Stimulated activated naive CD4-positive, alpha-beta T cell treated with Interleukin-2 at 50 U/mL for 16 hours (primary cell): ENCODE measurements around the gene NEDD4L.

Experiments used
- DNase-seq: peaks from one replicate; lab custom pipeline; 2025; lab: John Stamatoyannopoulos, UW

Gene NEDD4L

DNA sequence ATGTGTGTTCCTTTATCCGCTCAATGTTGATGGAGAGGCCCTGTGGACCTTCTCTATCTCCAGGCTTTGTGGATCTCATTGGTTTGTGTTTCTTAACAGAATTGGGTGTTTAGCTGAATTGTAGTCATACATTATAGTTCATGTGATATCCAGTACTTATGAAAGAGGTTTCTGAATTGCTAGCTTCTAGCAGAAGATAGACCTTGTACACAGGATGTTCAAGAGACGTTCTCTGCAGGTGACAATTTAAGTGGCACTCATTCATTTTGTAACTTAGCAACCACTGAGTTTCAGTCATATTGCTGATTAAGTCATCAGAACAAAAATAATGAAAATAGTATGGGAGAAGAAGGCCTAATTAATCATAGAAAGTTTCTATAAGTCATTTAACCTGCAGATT, 305.6 kb downstream of the NEDD4L start:
- no peak for DNase-seq

DNA sequence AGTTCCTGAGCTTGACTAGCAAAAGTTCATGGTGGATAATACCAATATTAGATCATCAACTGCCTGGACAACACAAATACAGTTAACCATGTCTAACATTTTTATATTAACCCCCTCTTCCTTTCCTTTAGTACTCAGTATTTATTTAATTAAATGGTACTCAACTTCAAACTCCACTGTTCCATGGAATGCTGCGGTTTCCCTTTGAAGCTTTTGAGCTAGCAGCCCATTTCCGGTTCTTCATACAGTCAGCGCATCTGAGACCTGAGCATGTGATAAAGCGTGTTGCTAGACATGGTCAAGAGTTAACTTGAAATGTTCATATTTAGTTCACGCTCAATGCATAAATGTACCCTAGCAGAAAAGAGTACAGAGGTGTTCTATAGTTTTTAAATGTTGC, 306.5 kb downstream of the NEDD4L start:
- no peak for DNase-seq

DNA sequence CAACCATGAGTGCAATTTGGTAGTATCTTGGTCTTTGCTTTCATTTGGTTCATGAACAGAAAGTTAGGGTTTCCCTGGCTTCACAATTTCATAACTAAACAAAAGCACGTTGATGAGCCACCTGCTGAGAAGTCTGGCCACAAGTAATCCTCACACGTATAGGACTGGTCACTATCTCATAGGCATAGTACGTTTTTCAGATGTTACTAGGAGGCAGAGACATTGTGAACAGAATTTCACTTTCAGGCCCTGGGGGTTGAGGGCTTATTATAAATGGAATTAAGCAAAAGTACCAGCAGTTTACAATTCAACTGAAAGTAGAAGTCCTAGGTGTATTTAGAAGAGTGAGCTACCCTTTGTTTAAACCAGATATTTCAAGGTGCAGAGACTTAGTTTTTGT, 307.8 kb downstream of the NEDD4L start:
- DNase-seq, result no peak

DNA sequence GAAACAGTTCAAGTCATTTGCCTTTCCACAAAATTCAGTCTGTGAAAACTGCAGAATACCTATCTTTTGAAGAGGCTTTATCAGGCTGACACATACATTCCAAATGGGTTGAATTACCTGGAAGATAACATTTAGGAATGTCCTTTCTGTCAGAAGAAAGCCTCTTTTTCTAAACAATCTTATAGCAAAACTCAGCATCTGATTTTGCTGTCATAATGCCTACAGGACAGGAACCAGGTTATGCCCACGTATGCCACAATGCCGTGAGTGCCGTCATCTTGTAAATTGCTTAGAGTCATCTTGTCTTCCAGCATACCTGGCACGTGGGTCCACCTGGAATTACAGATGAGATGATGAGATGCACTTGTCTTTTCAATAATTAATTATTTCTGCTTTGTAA, 309.6 kb downstream of the NEDD4L start:
- DNase-seq, result no peak

DNA sequence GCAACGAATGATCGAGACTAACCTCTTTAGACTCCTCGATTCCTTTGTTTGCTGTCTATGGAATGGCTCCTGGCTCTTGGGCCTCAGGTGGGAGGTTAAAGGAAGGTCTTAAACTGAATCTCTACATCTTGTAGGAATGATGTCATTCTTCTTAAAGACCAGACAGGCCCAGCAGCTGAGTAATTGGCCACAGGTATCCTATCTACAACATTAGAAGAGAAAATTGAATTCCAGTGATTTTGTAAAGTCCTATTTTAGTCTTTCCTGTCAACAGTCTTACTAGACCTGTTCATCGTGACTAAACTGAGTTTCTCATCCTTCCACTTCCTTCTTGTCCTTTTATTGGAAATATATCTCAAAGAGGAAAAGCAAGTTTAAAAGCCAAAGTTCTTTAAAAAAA, 310.0 kb downstream of the NEDD4L start:
- DNase-seq, result no peak

DNA sequence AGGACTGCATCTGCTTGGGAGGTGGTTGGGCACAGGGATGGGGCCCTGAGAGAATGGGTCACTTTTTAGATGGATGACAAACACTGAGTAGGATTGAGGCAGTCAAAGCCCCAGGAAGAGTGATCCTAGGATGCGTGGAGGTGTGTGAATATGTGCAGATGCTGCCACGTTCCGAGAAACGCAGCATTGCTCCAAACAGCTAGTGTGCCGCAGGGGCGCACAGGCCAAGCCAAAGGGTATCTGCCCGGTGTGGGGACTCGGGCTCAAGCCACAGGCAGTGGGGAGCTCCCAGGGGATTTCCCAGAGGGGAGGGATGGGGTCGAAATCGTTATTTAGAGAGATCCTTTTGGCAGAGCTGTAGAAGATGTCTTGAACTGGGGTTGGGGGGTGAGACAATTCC, 310.8 kb downstream of the NEDD4L start:
- DNase-seq, result no peak

DNA sequence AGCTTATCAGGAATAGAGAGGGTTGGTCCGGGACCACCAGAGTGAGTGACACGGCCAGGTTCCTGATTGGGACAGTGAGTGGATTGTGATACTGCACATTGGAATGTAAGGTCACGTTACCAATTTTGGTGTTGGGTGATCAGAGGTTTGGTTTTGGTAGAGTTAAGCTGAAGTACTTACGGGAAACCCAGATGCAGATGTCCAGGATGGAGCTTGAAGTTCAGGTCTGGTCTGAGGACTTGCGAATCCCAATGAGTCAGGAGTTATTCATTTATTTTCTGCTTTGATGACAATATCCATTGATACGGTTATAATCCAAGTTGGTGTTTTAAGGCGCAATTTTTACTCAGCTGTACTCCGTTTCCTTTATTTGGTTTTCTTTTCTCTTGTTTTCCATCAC, 311.2 kb downstream of the NEDD4L start:
- no peak for DNase-seq

DNA sequence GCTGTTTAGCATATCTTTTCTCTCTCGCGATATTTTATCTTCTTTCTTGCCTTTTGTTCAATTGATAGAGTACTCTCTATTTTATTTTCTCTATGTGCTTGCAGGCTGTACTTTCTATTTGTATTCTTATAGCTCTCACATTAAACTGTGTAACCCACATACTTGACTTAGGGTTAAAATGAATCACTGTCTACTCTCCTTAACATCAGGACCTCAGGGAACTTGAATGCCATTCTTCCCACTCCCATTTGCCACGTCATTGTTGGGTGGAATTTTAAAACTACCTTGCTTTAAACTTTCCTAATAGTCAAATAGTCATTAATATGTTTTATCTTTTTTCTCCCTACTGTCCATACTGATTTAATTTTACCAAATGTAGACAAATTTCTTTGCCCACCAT, 315.2 kb downstream of the NEDD4L start:
- no peak for DNase-seq

DNA sequence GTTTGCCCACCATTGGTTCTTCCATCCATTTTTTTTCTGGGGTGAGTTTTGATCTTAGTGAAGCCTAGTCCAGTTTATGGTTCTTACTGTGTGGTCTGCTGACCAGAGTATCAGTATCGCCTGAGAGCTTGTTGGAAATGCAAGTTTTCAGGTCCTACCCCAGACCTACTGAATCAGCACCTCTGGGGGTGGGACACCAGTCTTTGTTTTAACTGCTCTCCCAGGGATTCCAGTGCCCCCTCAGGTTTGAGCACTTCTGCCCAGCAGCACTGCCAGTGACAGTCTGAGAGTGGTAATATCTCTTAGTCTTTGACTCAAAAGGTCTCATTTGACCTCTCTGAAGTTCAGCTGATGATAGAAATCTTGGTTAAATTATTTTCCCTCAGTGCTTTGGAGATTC, 315.6 kb downstream of the NEDD4L start:
- no peak for DNase-seq

DNA sequence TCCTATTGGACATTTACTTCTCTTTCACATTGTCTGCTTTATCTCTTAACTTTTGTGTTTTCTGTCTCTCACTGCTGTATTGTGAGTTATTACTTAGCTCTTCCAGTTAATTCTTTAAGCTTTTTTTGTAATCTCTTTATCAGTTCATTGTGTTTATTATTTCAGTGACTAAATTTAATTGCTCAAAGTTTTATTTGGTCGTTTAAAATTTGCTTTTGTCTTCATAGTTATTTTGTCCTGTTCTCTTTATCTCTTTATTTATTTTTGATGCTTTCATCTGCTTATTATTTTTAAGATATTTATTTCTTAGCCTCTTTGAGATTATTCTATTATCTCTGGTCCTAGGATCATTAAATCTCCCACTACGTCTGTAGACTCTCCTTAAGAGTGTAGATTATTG, 316.3 kb downstream of the NEDD4L start:
- no peak for DNase-seq

DNA sequence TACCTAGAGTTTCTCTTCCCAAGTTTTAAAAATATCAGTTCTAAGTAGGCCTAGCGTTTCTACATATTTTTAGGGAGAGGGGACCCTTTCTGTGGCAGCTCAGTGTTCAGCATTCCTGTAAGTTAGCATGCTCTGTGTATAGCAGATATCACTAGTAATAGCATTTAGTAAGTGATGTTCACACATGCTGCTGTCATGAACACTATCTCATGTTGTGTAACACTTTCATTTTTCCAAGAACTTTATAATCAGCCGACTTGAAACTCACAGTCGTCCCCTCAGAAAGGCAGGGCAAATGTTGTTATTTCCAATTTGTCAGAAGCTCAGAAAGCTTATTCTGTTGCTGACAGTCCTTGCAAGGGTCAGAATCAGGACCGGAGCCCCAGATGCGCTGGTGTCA, 317.2 kb downstream of the NEDD4L start:
- no peak for DNase-seq

DNA sequence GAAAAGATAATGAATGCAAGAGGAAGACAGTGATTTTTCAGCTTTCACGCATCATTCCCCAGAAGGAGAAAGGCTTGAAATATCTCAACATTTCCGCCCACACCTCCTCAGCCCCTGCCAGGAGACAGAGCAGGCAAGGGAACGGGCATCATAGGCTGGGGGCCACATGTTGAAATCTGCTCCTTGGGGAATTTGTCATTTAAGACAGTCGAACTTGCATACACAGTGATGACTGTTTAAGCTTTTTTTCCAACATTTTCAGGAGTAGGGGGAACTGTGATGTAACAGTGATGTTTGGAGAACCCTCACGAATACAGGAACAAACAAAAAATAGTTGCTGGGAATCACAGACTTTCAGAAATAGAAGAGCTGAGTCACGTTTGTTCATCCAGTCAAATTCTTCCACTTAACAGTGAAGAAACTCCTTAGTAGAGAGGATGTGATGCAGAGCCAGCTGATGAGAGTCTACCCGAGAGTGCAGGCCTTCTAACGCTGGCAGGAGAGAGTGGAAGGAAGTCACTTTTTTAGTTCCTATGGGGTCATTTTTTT, 318.1 kb downstream of the NEDD4L start:
- DNase-seq, result no peak

DNA sequence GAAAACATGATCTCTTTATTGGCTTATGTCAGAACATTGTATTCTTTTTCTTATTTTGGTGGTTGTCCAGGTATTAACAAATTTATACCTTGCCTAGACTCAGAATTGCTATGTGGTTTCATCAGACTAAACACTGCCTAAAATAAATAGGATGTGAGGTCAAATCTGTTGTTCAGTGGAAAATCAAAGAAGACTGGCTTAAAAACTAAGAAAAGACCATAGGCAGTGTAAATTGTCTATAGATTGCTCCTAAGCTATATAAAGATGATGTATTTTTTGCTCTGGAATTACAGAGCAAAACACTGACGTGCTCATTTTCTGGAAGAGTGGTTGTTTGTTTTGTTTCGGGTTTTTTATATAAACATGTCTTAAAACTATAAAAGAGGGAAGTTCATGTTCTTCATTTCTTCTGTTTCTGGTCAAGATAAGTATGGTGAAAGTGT, 318.8 kb downstream of the NEDD4L start:
- no peak for DNase-seq

DNA sequence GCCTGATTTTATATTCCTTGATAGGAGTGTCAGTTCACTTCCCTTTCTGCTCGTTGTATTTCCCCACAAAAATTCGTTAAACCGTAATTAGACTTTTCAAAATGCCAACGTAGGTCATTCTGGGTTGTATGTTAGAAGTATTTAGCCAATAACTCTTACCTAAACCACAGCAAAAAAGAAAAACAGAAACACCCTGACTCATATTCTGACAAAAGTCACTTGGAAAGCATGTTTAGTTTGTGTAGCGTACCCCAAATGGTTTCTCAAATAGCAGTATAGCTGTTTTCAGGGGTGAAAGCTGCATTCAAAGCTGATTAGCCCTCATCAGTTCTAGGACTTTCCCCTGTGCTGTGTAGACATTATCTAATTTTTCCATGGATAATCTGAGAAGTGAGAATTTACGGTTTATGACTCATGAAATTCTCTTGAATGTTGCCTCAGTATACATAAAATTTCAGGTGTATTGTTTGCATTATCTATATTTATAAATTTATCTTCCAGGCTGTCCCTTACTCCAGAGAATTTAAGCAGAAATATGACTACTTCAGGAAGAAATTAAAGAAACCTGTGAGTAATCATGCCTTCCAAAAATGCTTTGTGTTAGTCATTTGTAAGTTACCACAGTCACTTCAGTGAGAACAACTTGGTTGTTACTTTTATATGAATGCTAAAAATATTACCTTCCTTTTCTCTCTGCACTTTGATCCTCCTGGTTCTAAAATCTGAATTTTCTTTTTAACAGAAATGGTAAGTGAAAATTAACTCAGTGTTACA, 319.9 kb downstream of the NEDD4L start:
- DNase-seq, result no peak

DNA sequence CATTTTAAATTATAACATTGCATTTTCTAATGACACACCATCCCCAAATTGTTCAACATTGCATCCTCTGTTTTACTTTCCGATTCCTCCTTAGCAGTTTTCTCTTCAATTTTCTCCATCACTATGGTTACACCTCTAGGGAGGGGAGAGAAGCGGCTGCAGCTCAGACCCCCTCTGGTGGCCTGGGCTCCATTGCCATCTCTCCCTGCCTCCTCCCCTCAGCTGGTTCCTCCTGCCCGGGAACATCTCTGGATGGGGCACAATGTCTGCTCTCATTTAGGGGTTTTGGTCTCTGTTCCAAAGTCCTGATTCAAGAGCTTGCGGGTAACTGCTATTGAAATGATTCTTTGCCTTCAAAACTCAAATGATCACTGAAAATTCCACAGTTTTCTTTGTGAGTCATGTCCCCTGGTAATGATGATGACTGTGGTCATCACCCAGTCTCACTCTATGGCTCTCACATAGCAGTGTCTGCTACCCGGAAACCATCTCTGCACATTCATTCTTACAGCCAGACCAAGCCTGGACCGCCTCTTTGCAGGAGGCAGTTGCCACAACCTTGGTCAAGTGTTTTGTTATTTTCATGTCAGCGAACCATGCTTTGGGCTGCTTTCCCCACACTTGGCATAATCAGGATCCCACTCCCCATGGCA, 321.0 kb downstream of the NEDD4L start:
- DNase-seq, result no peak

DNA sequence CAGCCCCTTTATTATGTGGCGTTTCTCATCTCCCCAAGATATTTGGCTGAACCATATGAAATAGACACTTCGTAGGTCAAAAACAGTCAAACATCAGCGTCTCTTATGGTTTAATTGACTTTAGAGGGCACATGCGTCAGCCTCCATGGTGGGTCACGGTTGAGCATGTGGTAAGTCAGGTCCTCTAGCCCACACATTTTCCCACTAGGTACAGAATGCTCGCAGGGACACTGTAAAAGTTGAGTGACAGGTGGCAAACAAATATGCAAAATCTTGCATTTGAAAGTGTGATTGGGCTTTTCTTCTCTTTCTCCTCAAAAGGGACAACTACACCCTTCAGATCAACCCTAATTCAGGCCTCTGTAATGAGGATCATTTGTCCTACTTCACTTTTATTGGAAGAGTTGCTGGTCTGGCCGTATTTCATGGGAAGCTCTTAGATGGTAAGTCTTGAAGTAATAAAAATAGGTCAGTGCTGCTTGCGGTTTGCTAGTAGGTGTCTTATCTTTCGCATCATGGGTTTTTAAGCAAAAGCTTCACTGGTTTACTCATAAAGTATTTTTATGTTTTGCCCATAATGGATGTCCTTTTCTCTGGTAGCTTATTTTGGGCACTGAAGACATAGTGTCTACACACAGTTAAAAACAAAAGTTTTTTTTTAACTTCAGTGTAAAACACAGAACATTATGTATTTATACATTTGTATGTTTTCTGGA, 323.6 kb downstream of the NEDD4L start:
- peak; percentile 0 for DNase-seq

DNA sequence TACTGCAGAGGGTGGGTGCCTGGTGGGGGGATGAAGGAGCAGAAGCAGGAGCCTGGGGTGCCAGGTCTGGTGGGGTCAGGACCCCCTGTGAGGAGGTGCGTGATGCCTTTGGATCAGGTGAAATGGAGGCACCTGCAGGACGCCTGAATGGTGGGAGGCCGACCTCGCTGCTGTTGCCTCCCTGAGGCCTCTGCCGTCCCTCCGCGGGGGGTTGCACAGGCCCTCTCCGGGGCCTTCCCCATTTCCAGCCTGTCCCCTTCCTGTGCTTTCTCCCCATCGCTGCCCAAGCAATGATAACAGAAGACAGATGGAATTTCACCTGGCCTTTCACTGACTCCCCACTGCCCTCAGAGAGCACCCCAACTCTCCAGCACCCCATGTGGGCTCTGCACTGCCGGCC, 325.6 kb downstream of the NEDD4L start:
- no peak for DNase-seq

DNA sequence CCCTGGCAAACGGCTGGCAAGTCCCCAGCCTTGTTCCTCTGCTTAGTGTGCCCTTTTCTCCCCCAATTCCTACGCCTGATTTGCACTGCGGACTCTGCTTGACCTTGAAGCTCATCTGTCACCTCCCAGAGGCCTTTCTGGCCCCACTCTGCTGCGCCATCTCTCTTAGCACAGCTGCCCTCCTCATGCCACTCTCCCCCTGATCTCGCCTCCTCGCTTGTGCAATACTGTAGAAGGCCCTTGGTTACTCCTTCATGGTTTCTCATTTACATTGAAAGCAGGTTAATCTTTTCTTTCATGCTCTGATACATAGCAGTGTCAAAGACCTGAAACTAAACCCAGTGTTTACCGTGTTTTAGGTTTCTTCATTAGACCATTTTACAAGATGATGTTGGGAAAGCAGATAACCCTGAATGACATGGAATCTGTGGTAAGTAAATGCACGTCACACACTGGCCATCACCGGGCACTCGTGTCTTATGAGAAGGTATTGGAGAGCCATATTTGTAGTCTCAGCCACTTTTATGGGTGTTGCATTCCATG, 326.1 kb downstream of the NEDD4L start:
- DNase-seq, result no peak

DNA sequence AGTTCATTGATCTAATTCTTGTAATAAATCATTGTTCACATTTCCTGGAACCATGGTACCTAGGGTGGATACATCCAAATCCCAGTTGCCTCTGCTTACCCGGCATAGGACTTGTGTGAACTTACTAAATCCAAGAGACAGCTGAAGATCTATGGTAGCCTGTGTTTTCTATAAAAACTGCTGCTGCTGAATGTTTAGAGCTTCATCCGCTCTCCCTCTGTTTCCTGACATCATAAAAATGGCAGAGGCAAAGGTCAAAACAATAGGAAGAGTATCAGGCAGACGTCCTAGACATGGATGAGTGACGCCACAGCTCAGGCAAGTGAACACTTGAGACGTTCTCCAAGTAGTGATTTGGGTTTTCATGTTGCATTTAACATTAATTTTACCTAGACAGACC, 326.6 kb downstream of the NEDD4L start:
- DNase-seq, result no peak

DNA sequence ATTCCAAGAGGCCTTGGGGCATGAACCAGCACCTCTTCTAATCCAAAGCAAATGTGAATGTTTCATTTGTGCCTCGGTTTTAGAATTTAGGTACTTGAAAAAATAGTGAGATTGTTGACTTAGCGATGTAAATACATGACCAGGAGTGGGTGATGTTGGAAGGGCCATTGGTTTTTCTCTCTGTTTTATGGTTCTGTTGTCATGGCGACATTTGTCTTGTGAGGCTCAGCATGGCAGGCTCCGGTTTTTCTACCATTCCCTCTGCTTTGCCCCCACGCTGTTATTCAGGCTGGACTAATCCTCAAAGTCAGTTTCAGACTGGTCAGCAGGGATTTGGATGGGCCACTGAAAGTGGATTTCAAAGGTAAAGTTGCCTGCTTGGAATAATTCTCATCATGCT, 329.5 kb downstream of the NEDD4L start:
- DNase-seq, result no peak

DNA sequence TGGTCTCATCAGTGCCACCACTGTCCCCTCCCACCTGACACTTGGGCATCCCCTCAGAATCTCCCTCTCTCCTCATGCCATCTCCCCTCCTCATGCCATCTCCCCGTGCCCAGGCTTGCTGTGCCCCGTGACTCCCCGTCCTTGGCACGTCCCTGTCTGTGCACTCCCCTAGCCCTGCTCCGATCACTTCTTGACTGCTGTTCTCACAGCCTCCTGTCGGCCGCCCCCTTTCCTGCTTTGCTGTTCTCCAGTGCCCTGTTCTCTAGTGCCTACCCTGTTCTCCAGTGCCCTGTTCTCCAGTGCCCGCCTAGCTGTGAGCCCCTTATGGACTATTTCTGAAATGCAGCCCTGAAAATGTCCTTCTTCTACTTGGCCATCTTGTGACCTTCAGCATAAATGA, 331.0 kb downstream of the NEDD4L start:
- no peak for DNase-seq
